COR-L47 (cell line): ENCODE results near the gene SSBP3.

Experiments used
- DNase-seq: peaks from one replicate; lab custom pipeline; 2025; lab: John Stamatoyannopoulos, UW

SSBP3 gene

GRCh38 chr1:54284781-54285529, 121.2 kb downstream of the SSBP3 start:
- DNase-seq, result no peak

- no peak for DNase-seq
Observed at GRCh38 chr1:54283635-54284385, 122.4 kb downstream of the SSBP3 start.

GRCh38 chr1:54282101-54282847, 123.9 kb downstream of the SSBP3 start:
- DNase-seq, result no peak

GRCh38 chr1:54280651-54281050, 125.5 kb downstream of the SSBP3 start:
- DNase-seq, result no peak

DNA sequence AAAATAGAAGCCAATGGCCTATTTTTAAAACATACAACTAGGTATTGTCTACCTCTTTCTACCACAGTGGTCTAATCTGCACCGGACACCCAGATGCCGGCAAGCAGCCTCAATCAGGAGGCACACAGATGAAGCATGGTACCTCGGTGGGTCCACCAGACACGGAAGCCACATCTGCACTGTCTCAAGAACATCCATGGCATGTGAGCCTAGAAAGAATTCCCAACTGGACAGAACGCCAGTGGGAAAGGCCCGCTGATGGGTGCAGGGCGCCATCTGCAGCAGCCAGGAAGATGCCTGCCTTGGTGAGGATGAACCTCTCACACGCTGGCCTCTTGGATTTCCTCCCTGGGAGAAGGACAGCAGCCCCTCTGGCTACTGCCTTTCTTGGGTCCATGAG, 126.7 kb downstream of the SSBP3 start:
- no peak for DNase-seq

DNA sequence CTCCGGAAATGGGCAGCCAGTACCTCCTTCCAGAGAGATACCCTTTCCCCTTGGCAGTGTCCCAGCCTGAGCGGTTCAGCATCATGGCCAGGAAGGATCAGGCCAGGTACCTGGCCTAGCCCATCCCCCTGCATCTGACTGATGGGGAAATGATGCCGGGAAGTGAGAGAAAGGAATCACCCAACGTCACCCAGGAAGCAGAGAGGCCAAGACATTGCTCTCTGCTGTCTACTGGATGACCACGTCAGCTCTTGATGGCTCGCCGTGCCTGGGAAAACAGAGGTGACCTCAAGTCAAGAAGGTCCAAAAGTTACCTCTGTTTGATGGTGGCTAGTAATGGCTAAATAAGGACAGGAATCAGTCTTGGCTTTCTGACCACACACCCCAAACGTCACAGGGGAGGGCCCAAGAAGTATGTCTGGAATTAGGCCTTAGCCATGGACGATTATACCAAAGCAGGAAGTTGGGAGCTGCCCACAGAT, 127.2 kb downstream of the SSBP3 start:
- no peak for DNase-seq

- DNase-seq, result no peak
Observed at GRCh38 chr1:54277451-54278341, 128.5 kb downstream of the SSBP3 start.

DNA sequence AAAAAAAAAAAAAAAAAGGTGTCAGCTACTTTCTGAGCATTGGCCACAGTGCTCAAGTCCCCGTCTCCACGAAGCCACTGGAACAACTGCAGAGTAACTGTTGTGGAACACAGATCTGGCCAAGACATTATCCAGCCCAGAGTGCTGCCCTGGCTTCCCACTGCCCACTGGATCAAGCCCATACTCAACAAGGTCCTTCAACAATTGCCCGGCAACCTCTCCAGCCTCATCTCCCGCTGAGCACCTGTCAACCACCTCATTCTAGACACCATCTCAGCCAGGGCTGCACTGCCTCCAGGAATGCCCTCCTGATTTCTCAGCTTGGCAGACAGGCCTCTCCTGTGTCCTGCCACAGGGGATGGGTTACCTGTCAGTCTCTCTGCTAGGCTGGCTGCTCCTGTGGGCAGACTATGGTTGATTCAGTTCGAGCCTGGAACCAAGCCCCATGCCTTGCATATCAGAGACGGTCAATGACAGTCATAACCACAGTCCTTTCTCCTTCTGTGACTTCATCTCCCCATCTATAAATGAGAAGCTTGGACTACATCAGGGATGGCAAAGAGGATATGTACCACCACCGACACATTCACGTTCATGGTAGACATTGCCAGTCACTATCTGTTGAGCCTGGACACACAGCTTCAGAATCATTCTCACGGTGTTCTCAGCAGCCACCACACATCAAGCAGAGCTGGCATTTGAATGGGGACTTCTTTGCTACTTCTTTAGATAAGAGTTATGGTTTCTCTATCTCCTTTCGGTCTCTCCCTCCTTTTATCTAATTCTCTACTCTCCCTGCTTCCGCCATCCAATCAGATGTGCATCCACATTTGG, 129.4 kb downstream of the SSBP3 start:
- no peak for DNase-seq

- no peak for DNase-seq
Observed at GRCh38 chr1:54275349-54275748, 130.8 kb downstream of the SSBP3 start.

GRCh38 chr1:54274881-54275280, 131.3 kb downstream of the SSBP3 start:
- no peak for DNase-seq

DNA sequence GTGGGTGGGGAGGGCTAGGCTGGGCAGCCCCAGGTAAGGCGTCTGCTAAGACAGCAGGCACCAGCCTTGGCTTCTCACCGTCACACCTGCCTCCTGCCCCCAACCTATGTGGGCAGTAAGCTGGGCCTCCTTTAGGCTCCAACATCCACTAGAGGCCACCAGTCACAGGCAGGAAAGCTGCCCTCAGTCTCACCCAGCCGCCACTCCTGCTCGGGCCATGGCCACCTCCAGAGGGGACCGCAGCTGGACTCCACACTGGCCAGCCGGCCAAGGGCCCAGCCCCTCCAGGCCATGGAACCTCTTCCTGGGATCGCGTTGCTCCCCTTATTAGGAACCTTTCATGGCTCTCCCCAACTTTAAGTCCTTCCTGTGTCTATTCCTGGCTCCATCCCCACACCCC, 131.7 kb downstream of the SSBP3 start:
- DNase-seq, result no peak

GRCh38 chr1:54273795-54274163, 132.4 kb downstream of the SSBP3 start:
- no peak for DNase-seq

GRCh38 chr1:54273092-54273794, 133.0 kb downstream of the SSBP3 start:
- DNase-seq, result no peak

DNA sequence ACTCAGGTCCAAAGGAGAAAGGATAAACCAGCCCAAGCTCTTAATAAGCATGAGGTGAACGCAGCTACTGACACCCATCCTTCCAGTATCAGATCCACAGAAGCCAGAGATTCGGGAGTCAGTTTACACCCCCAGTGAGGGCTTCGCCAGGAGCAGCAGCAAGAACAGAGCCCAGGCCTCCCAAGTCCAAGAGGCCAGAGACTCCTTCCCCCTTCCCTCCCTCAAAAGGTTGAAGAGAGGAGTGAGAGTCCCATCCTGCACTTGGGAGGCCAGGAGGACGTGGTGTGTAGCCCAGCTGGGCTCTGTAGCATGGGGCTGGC, 133.5 kb downstream of the SSBP3 start:
- DNase-seq, result no peak

DNA sequence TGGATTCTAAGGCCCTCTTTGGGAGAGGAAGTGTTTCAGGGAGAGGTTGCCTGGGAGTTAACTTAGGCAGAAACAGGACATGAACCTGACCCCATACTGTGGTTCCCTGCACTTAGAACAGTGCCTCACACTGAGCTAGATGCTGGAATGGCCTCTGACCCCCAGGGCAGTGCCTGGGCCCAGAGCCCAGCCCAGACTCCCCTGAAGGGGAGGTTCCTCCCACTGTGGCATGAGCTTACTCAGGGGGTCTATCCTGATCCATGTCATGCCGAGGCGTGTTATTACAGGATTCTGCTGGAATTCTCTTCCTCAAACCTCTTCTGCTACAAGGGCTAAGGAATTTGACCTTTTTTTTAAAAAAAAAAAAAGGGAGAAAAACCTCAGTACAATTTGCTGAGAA, 134.1 kb downstream of the SSBP3 start:
- DNase-seq, result no peak

- no peak for DNase-seq
Observed at GRCh38 chr1:54271341-54271740, 134.9 kb downstream of the SSBP3 start.

DNA sequence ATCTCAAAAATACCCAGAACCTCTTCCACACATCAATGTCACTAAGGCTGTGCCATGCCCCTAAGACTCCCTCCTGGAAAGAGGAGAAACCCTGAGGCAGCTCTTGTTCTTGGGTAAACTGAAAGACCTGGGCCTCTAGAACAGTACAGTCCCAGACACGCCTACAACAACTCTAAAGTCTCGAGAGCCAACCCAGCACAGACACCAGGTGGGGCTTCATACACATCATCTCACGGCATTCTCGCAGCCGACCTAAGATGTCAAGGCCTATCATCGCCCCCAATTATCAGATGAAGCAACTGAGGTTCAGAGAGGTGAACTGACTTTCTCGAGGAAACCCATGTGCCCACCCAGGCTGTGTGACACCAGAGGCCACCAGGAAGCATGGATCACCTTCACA, 135.7 kb downstream of the SSBP3 start:
- DNase-seq, result no peak

- no peak for DNase-seq
Observed at GRCh38 chr1:54268762-54269297, 137.4 kb downstream of the SSBP3 start.

DNA sequence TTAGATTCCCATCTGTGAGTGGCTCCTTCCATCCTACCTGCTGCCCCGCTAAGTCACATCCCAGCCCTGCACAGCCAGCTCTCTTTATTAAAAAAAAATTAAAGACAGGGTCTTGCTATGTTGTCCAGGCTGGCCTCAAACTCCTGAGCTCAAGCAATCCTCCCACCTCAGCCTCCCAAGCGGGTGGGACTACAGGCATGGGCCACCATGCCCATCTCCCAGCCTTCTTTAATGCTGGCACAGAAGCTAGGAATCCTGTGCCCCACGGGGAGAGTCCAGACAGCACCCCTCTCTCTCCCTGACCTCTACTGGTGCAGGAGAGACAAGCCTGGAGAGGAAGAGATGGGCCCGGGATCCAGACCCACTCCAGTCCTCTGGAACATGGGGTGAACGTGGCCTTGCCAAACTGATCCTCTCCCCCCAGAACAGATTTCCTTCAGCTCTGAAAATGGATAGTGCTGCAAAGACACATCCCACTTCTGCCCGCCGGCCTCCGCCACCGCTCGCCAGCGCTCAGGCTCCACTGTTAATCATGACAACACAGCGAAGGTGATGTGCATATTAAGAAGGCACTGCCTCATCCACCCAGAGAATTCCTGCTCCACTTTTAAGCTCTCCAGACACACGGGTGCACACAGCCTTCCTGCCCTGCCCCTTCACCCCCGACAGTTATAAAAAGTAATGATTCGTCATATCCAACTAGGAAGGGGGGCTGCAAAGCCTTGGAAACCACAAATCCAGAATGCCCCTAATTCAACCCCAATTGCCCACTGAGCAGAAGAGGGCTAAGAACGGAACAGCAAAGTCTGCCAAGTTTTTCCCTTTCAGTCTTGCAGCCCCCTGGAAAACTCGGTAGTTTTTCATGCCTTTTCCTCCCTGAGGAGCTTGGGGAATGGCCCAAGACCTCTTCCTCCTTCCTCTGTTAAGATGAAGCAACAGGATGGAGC, 138.1 kb downstream of the SSBP3 start:
- no peak for DNase-seq
